GM12892 (cell line): Measurements from ENCODE around the gene CABLES1.

ENCODE experiments used
- POLR2A ChIP-seq: IDR thresholded peaks from 2 replicates; pipeline ENCODE4 v1.6.1; 2011; ENCODE audit warnings: low read depth, low read length, control low read depth
- POLR2AphosphoS5 ChIP-seq: IDR thresholded peaks from 2 replicates; pipeline ENCODE4 v1.6.1; 2011; ENCODE audit warnings: low read depth, low read length, control low read depth
- TAF1 ChIP-seq: IDR thresholded peaks from 2 replicates; pipeline ENCODE4 v1.6.1; 2011; ENCODE audit warnings: low read depth, mild to moderate bottlenecking, control low read depth, low read length, borderline replicate concordance

DNA sequence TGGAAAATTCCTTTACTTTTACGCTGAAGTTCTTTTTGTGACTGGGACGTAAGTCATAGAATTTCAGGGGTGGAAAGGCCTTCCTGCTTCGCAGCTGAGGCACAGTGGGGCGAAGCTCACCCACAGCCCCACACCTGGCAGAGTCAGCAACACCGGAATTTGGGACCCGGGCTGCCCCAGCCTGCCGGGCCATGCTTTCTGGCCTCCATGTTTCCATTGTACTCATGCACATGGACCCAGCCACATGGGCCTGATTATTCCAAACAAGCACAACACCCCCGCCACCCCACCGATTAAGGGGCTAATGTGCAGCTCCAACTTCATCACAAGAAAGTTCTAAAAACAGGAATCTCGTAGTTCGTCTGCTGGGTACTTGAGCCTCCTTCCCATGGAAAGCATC is 82.5 kb downstream of the CABLES1 start:
- TF ChIP-seq POLR2A = no peak
- no peak for TF ChIP-seq POLR2AphosphoS5
- no peak for TF ChIP-seq TAF1
